Breast epithelium (tissue), 3 donors: Measurements from ENCODE around the gene DPF1.

Source experiments
- CTCF ChIP-seq, 3 donors: fragments of 450-650 bp; IDR thresholded peaks; one replicate each; pipeline ENCODE4 v1.5.1; 2016 to 2017; ENCODE audit warnings: antibody characterized with exemption in 3 of 3, mild to moderate bottlenecking in 3 of 3, moderate library complexity in 3 of 3
- POLR2A ChIP-seq: fragments of 450-650 bp; IDR thresholded peaks from one replicate; pipeline ENCODE4 v1.6.1; 2016; ENCODE audit warnings: antibody characterized with exemption, mild to moderate bottlenecking, moderate library complexity
- POLR2AphosphoS5 ChIP-seq, 3 donors: sonication (generic); formaldehyde crosslinking; IDR thresholded peaks; one replicate each; pipeline ENCODE4 v1.6.1; 2017; ENCODE audit warnings: antibody characterized with exemption in 3 of 3

- TF ChIP-seq CTCF (IDR thresholded peaks at IDR 0.05) (no peak), POLR2A (no peak), POLR2AphosphoS5 (IDR thresholded peaks at IDR 0.05) (peak in 1 of 3 donors; percentile 32)
Measured at GRCh38 chr19:38265921-38266429, 42.0 kb upstream of the DPF1 start.
